Endothelial cell of umbilical vein (primary cell): ENCODE data around the gene KDM4B. TPM values are rescaled to one million over a fixed set of nuclear protein-coding genes. Genes with fewer than 3 reads are reported as not detected.

Source experiments
- BruUV-seq: library from RNA; stranded (reverse); fragments of 400-500 nt; replicated peaks from 2 replicates; lab custom pipeline; 2021; lab: Mats Ljungman, UMichigan
- CTCF ChIA-PET: fragments of 300-600, 350-600 bp; sonication (Branson Sonifier 250); formaldehyde crosslinking; loops from one replicate; lab custom pipeline; 2021; ENCODE audit warnings: antibody characterized with exemption, inconsistent platforms; lab: Charles Lee
- POLR2A ChIA-PET: fragments of 300-600, 350-600 bp; sonication (Branson Sonifier 250); formaldehyde crosslinking; loops from one replicate; lab custom pipeline; 2021; ENCODE audit warnings: antibody characterized with exemption, inconsistent platforms; lab: Charles Lee
- DNase-seq: peaks from one replicate; pipeline ENCODE4 v3.0.0-alpha.2; 2011; ENCODE audit warnings: low read depth, low spot score
- FAIRE-seq: peaks from 2 replicates; lab custom pipeline; 2011; peaks lifted over from hg19 to GRCh38; lab: Jason Lieb, UNC
- H2AFZ ChIP-seq: 2 replicates; pipeline ENCODE4 v1.6.0; 2012; ENCODE audit warnings: low read depth, low read length, control low read depth, inconsistent platforms
- H3K27ac ChIP-seq: 2 replicates; pipeline ENCODE4 v1.5.1; 2011; ENCODE audit warnings: low read depth, mild to moderate bottlenecking, control low read depth, low read length, moderate library complexity; ENCODE audit not compliant: insufficient read depth
- H3K27me3 ChIP-seq, 2 experiments: 2 replicates each; pipeline versions ENCODE4 v1.6.0 to v1.6.1; 2011; ENCODE audit warnings: low read length in 2 of 2, mixed read lengths in 1 of 2; ENCODE audit not compliant: control insufficient read depth in 2 of 2, insufficient read depth in 2 of 2
- H3K36me3 ChIP-seq, 2 experiments: 2 replicates in 1 of 2; 3 replicates in 1 of 2; pipeline ENCODE4 v1.5.1; 2011; ENCODE audit warnings: low read length in 2 of 2, mild to moderate bottlenecking in 1 of 2, moderate library complexity in 1 of 2; ENCODE audit not compliant: control insufficient read depth in 2 of 2, insufficient read depth in 2 of 2; ENCODE audit errors: extremely low read depth in 1 of 2
- H3K4me1 ChIP-seq: 3 replicates; pipeline ENCODE4 v1.5.1; 2011; ENCODE audit warnings: mild to moderate bottlenecking, low read length; ENCODE audit not compliant: control insufficient read depth, insufficient read depth; ENCODE audit errors: extremely low read depth
- H3K4me2 ChIP-seq: 2 replicates; pipeline ENCODE4 v1.6.1; 2011; ENCODE audit warnings: low read length, control low read depth, mixed read lengths; ENCODE audit not compliant: insufficient read depth
- H3K4me3 ChIP-seq, 3 experiments: fragments of 200-600 bp in 1 of 3; sonication (generic), shearing (Covaris generic) in 1 of 3; replicated peaks in 1 of 3; 2 replicates each; pipeline ENCODE4 v1.5.1; 2011 to 2016; ENCODE audit warnings: control low read depth in 3 of 3, low read length in 3 of 3, mild to moderate bottlenecking in 2 of 3, inconsistent platforms in 1 of 3, low read depth in 1 of 3, moderate library complexity in 1 of 3; ENCODE audit not compliant: insufficient read depth in 1 of 3
- H3K79me2 ChIP-seq: 2 replicates; pipeline ENCODE4 v1.6.0; 2012; ENCODE audit warnings: low read length, inconsistent platforms; ENCODE audit not compliant: control insufficient read depth, insufficient read depth
- H3K9ac ChIP-seq: replicated peaks from 2 replicates; pipeline ENCODE3; 2011; ENCODE audit warnings: low read length, control low read depth; ENCODE audit not compliant: insufficient read depth; ENCODE audit errors: extremely low read depth
- H3K9me1 ChIP-seq: replicated peaks from 3 replicates; pipeline ENCODE4 v1.6.0; 2011; ENCODE audit warnings: mild to moderate bottlenecking, low read length; ENCODE audit not compliant: control insufficient read depth, insufficient read depth; ENCODE audit errors: extremely low read depth
- H3K9me3 ChIP-seq: replicated peaks from 2 replicates; pipeline ENCODE4 v1.5.1; 2012; ENCODE audit warnings: low read length, inconsistent platforms; ENCODE audit not compliant: control insufficient read depth, insufficient read depth
- H4K20me1 ChIP-seq: replicated peaks from 2 replicates; pipeline ENCODE3; 2011; ENCODE audit warnings: mild to moderate bottlenecking, low read length; ENCODE audit not compliant: control insufficient read depth, insufficient read depth; ENCODE audit errors: extremely low read depth
- EZH2 ChIP-seq: IDR thresholded peaks from 2 replicates; pipeline ENCODE4 v1.6.1; 2012; ENCODE audit warnings: borderline replicate concordance, low read depth, mild to moderate bottlenecking, moderate library complexity, low read length, inconsistent platforms; ENCODE audit not compliant: severe bottlenecking
- FOS ChIP-seq: IDR thresholded peaks from 2 replicates; pipeline ENCODE4 v1.6.1; 2011; ENCODE audit warnings: mild to moderate bottlenecking, low read length, moderate library complexity, borderline replicate concordance; ENCODE audit not compliant: insufficient read depth
- GATA2 ChIP-seq: IDR thresholded peaks from 2 replicates; pipeline ENCODE4 v1.7.0; 2011; ENCODE audit warnings: low read depth, mild to moderate bottlenecking, moderate library complexity, mixed read lengths, low read length; ENCODE audit not compliant: insufficient read length, insufficient read depth
- JUN ChIP-seq: IDR thresholded peaks from 2 replicates; pipeline ENCODE4 v1.6.1; 2011; ENCODE audit warnings: borderline replicate concordance, low read depth; ENCODE audit not compliant: insufficient read length, insufficient read depth
- MAX ChIP-seq: IDR thresholded peaks from 2 replicates; pipeline ENCODE4 v1.6.1; 2011; ENCODE audit not compliant: insufficient read depth, insufficient read length
- MYC ChIP-seq: IDR thresholded peaks from one replicate; pipeline ENCODE4 v1.6.1; 2011; ENCODE audit warnings: mild to moderate bottlenecking, low read depth, low read length
- POLR2A ChIP-seq: IDR thresholded peaks from 2 replicates; pipeline ENCODE4 v1.6.1; 2012; ENCODE audit warnings: low read depth, mild to moderate bottlenecking, control low read depth, low read length
- POLR2AphosphoS5 ChIP-seq: IDR thresholded peaks from 2 replicates; pipeline ENCODE4 v1.6.1; 2012; ENCODE audit warnings: low read depth, mild to moderate bottlenecking, control low read depth, low read length, moderate library complexity; ENCODE audit not compliant: insufficient read depth
- dilution Hi-C: fragments of 300-500 bp; cut with MboI; formaldehyde crosslinking; loops from one replicate; pipeline ENCODE4 v1.15.0; 2019; ENCODE audit warnings: low sequenced_read_pairs; ENCODE audit not compliant: extremely low pct_ligation_motif_present
- intact Hi-C: fragments of 100-400 bp; cut with micrococcal nuclease; formaldehyde crosslinking; loops from one replicate; pipeline ENCODE4 v1.10.0; 2022
- polyA plus RNA-seq, 4 experiments: library from polyadenylated mRNA; depleted of rRNA in 3 of 4; stranded (reverse) in 3 of 4; unstranded in 1 of 4; fragments of >200 nt; gene quantifications; 2 replicates each; pipeline versions ENCODE4 v1.2.1 to v1.2.3, GENCODE V29; 2011 to 2012; ENCODE audit warnings: missing spikeins in 1 of 4
- total RNA-seq: library from RNA; stranded (reverse); gene quantifications from 2 replicates; pipeline ENCODE4 v1.2.3, GENCODE V29; 2021
- TF ChIP-seq, protein P1 (sequence below), 2 donors: IDR thresholded peaks; 1 replicate in 1 of 2; 2 replicates in 1 of 2; pipeline ENCODE4 v1.5.1; 2011; ENCODE audit warnings: low read length in 2 of 2, mild to moderate bottlenecking in 2 of 2, moderate library complexity in 2 of 2, control low read depth in 1 of 2, inconsistent platforms in 1 of 2, low read depth in 1 of 2; ENCODE audit not compliant: insufficient read depth in 1 of 2; ENCODE audit errors: extremely low read depth in 1 of 2

Gene KDM4B
- total and polyA plus RNA-seq, 2 donors (not counting 3 experiments of a cell fraction or from before 2014, with no cell fraction given): 12.4 to 37.2 TPM

DNA sequence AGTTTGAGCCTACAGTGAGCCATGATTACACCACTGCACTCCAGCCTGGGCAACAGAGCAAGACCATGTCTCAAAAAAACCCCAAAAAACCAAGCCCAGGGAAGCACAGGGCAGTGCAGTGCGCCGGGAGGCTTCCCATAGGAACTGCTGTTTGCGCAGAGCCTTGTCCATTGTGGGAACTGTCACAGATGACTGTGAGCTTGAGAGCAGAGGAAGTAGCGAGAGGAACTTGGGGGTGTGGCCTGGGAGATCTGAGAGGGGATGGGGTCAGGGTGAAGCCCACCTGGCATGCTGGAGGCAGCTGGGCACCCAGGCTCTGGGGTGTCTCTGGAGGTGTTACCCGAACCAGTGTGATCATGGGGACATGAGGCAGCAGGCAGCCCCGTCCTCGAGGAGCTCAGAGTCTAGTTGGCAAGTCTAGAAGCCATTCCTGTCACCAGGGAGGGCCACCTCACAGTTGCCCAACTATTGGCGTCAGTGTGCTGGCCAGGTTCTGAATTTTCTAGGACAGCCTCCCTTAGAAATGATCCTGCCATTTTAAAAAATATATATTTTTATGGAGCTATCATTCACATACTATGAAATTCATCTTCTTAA is 10.4 kb downstream of the KDM4B start:
- dilution Hi-C loops: no loop called here

DNA sequence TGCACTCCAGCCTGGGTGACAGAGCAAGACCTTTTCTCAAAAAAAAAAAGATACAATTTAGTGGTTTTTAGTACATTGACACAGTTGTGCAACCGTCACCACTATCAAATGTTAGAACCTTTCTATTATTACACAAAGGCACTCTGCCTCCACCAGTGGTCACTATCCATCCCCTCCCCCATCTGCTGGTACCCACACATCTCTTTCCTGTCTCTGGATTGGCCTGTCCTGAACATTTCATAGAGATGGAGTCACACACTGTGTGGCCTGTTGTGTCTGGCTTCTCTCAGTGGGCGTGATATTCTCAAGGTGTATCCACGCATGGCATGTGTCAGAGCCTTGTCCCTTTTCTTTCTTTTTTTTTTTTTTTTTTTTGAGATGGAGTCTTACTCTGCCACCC is 11.2 kb downstream of the KDM4B start:
- peaks cover 0 to 2% of the 10 kb centered on the region in 2 experiments for H3K36me3 ChIP-seq
- no TSS peak for BruUV-seq
- DNase-seq (no peak), FAIRE-seq (no peak)
- H2AFZ ChIP-seq: no peak overlapping the region
- TF ChIP-seq POLR2AphosphoS5 (no peak), JUN (no peak), POLR2A (no peak), MYC (no peak), FOS (no peak), MAX (no peak), EZH2 (no peak), GATA2 (no peak)
- TF ChIP-seq, protein P1, sequence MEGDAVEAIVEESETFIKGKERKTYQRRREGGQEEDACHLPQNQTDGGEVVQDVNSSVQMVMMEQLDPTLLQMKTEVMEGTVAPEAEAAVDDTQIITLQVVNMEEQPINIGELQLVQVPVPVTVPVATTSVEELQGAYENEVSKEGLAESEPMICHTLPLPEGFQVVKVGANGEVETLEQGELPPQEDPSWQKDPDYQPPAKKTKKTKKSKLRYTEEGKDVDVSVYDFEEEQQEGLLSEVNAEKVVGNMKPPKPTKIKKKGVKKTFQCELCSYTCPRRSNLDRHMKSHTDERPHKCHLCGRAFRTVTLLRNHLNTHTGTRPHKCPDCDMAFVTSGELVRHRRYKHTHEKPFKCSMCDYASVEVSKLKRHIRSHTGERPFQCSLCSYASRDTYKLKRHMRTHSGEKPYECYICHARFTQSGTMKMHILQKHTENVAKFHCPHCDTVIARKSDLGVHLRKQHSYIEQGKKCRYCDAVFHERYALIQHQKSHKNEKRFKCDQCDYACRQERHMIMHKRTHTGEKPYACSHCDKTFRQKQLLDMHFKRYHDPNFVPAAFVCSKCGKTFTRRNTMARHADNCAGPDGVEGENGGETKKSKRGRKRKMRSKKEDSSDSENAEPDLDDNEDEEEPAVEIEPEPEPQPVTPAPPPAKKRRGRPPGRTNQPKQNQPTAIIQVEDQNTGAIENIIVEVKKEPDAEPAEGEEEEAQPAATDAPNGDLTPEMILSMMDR (IDR thresholded peaks at IDR 0.05; ENCODE audit: extremely low read depth in 1 of 2, insufficient read depth in 1 of 2, low read depth in 1 of 2, low read length in 2 of 2): no peak
- H3K9me3 ChIP-seq: no peaks in the 10 kb centered on the region
- H3K4me2 ChIP-seq: no peak overlapping the region
- CTCF ChIA-PET: interaction anchor here (1.0 to 1.8 kb wide), 2 partner anchors 22 to 68 kb away, joined by 3 to 6 read pairs; no protein-coding TSS in a partner anchor
- no peak overlapping the region for H3K4me3 ChIP-seq
- no peak overlapping the region for H3K27ac ChIP-seq
- no peaks in the 10 kb centered on the region for H3K9me1 ChIP-seq
- no peaks in the 10 kb centered on the region for H3K27me3 ChIP-seq
- no peak overlapping the region for H3K9ac ChIP-seq
- dilution Hi-C loops (no loop called here), intact Hi-C loops (no loop called here)
- H3K4me1 ChIP-seq: peaks cover 10% of the 10 kb centered on the region
- no peaks in the 10 kb centered on the region for H4K20me1 ChIP-seq
- H3K79me2 ChIP-seq: peaks cover 36% of the 10 kb centered on the region
- POLR2A ChIA-PET: no interaction called here

More for the DNA sequence above, 10.4 kb downstream of the KDM4B start:
- TF ChIP-seq JUN (no peak), MAX (no peak), POLR2A (no peak)
- FAIRE-seq (no peak), DNase-seq (no peak)
- intact Hi-C loops: no loop called here
- peaks cover 37% of the 10 kb centered on the region for H3K79me2 ChIP-seq
- no peak overlapping the region for H3K27ac ChIP-seq
- peaks cover 0 to 2% of the 10 kb centered on the region in 2 experiments for H3K36me3 ChIP-seq
- H3K9me3 ChIP-seq: no peaks in the 10 kb centered on the region
- ChIA-PET POLR2A (no interaction called here), CTCF (interaction anchor here (1.0 to 1.8 kb wide), 2 partner anchors 22 to 170 kb away, joined by 3 to 6 read pairs; no protein-coding TSS in a partner anchor)
- no peak overlapping the region for H3K4me3 ChIP-seq
- H3K9ac ChIP-seq: no peak overlapping the region
- H3K27me3 ChIP-seq: no peaks in the 10 kb centered on the region
- H3K4me2 ChIP-seq: no peak overlapping the region
- H3K9me1 ChIP-seq: no peaks in the 10 kb centered on the region
- H3K4me1 ChIP-seq: peaks cover 10% of the 10 kb centered on the region
- H2AFZ ChIP-seq: no peak overlapping the region
- no peaks in the 10 kb centered on the region for H4K20me1 ChIP-seq
- no TSS peak for BruUV-seq
